Kidney (tissue), 14 donors: ENCODE data around the gene HP1BP3. TPM values are rescaled to one million over a fixed set of nuclear protein-coding genes. Genes with fewer than 3 reads are reported as not detected.

Experiments used
- DNase-seq, 5 donors: peaks; one replicate each; pipeline ENCODE4 v3.0.0-alpha.2; 2013 to 2020
- FAIRE-seq: peaks from 2 replicates; lab custom pipeline; 2012; peaks lifted over from hg19 to GRCh38; lab: Jason Lieb, UNC
- H3K27ac ChIP-seq, 2 donors: one replicate each; pipeline ENCODE4 v1.7.0; 2013; ENCODE audit warnings: low read depth in 2 of 2, low read length in 2 of 2, inconsistent platforms in 1 of 2
- H3K27me3 ChIP-seq: one replicate; pipeline ENCODE4 v1.7.1; 2013; ENCODE audit warnings: low read length, inconsistent platforms; ENCODE audit not compliant: control insufficient read depth, insufficient read depth
- H3K36me3 ChIP-seq, 3 donors: one replicate each; pipeline versions ENCODE4 v1.7.0 to v1.7.1; 2013; ENCODE audit warnings: low read length in 3 of 3, control low read depth in 1 of 3, inconsistent platforms in 1 of 3; ENCODE audit not compliant: insufficient read depth in 3 of 3, control insufficient read depth in 2 of 3
- H3K4me1 ChIP-seq, 3 donors: one replicate each; pipeline versions ENCODE4 v1.7.0 to v1.7.1; 2013; ENCODE audit warnings: low read length in 3 of 3, inconsistent platforms in 1 of 3, low read depth in 1 of 3; ENCODE audit not compliant: control insufficient read depth in 2 of 3, insufficient read depth in 2 of 3
- H3K4me3 ChIP-seq, 3 donors: one replicate each; pipeline versions ENCODE4 v1.7.0 to v1.8.1; 2013; ENCODE audit warnings: low read length in 3 of 3, control low read depth in 1 of 3, inconsistent platforms in 1 of 3
- H3K9ac ChIP-seq, 3 donors: one replicate each; pipeline versions ENCODE4 v1.7.0 to v1.7.1; 2013; ENCODE audit warnings: low read length in 3 of 3, control low read depth in 1 of 3, inconsistent platforms in 1 of 3
- H3K9me3 ChIP-seq, 3 donors: one replicate each; pipeline versions ENCODE4 v1.7.0 to v1.7.1; 2013; ENCODE audit warnings: low read length in 3 of 3, control low read depth in 1 of 3, inconsistent platforms in 1 of 3; ENCODE audit not compliant: control insufficient read depth in 2 of 3, insufficient read depth in 1 of 3
- CTCF ChIP-seq: IDR thresholded peaks from 3 replicates; pipeline ENCODE4 v1.5.1; 2012; ENCODE audit warnings: mild to moderate bottlenecking, moderate library complexity, borderline replicate concordance; ENCODE audit not compliant: insufficient read depth; ENCODE audit errors: extremely low read depth
- intact Hi-C: fragments of 100-400 bp; cut with DNase I; formaldehyde crosslinking; loops from one replicate; pipeline ENCODE4 v1.11.1; 2022
- polyA plus RNA-seq: library from polyadenylated mRNA; stranded (reverse); fragments of 350-450 nt; fragmentation: Illumina TruSeq; extraction: RNeasy Lipid Tissue Mini Kit (QIAGEN cat#74804); gene quantifications from one replicate; pipeline ENCODE4 v1.2.3, GENCODE V29; 2014; ENCODE audit warnings: low read depth, low replicate concordance; ENCODE audit not compliant: insufficient read depth
- total RNA-seq: library from RNA; stranded (reverse); fragmentation: NEBNext Ultra II Directional; extraction: Animal tissue kit (Norgen Biotek cat#: 25700); gene quantifications from one replicate; pipeline ENCODE4 v1.2.1, GENCODE V29; 2021
- donor health status: control.
- donor health status: control.
- donor health status: control.
- donor health status: control.
- donor health status: control.
- donor health status: DM: yes; HTN: yes; CAD: no.
- donor health status: Normal renal cell carcinoma (clear cell type).

Gene HP1BP3
- total and polyA plus RNA-seq, 2 donors from 2014 or later: 52.4 to 198 TPM

GRCh38 chr1:20724364-20725188 is 62.5 kb downstream of the HP1BP3 start:
- no peak overlapping the region for H3K4me3 ChIP-seq
- no peak overlapping the region for H3K27ac ChIP-seq
- H3K9ac ChIP-seq: no peak overlapping the region
- TF ChIP-seq CTCF: no peak
- DNase-seq (no peak), FAIRE-seq (no peak)
- intact Hi-C loops: no loop called here
- H3K9me3 ChIP-seq: no peaks in the 10 kb centered on the region
- no peaks in the 10 kb centered on the region for H3K27me3 ChIP-seq
- no peaks in the 10 kb centered on the region for H3K36me3 ChIP-seq
- no peaks in the 10 kb centered on the region for H3K4me1 ChIP-seq

DNA sequence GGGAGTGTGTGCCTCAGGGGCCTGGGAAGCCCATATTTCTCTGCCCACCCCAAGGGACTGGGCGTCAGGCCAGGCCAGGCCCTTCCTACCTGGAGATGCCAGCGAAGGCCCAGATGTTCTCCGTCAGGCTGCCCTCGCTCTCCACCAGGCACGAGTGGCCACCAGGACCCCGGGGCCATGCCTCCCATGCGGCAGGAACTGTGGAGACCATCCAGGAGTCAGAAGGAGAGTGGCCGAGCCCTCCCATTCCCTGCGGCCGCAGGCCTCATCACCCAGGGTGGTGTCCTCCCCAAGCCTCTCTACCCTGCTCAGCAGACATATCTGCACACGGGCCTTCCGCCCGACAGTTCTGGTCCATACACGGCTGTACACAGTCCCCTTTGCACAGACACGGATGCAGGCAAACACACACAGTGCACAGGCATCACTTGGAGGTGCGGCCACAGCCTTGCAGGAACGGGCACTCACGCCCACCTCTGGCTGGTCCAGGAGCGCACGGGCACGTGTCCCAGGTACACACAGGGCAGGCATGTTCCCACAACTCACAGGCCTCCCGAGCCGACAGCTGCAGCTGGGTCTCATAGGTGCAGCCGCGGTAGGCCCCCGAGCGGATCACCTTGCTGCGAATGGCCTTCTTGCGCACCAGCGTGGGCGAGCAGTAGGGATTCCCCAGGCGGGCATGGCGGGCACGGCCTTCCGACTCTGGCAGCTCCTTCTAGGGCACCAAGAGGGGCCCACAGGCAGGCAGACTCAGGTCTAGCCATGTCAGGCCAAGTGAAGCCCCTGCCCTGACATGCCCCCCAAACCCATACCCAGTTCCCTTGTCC is 63.4 kb downstream of the HP1BP3 start:
- TF ChIP-seq CTCF: no peak
- Histone ChIP-seq H3K9me3 (no peaks in the 10 kb centered on the region), H3K27me3 (no peaks in the 10 kb centered on the region), H3K4me1 (no peaks in the 10 kb centered on the region), H3K36me3 (no peaks in the 10 kb centered on the region), H3K4me3 (no peak overlapping the region), H3K9ac (no peak overlapping the region), H3K27ac (no peak overlapping the region)
- intact Hi-C loops: no loop called here
- DNase-seq: peak in 2 of 5 donors; percentile 4 to 72
- no peak for FAIRE-seq

DNA sequence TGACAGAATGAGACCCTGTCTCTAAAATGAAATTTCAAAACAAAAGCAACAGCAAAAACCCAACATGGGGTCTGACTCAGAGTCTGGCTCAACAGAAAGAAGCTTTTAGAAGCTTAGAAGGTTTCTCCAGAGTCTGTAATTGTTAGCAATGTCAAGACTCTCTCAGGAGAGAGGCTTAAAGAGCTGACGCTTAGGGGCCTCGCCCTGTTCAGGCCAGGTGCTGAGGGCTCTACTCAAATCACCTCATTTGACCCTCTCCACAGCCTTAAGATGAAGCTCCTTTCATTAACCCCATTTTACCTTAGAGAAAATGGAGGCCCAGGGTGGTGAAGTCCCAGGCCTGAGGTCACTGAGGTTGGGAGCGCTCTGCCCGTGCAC is 64.0 kb downstream of the HP1BP3 start:
- H3K36me3 ChIP-seq: no peaks in the 10 kb centered on the region
- no peak for FAIRE-seq
- TF ChIP-seq CTCF: no peak

More for the DNA sequence above, 64.0 kb downstream of the HP1BP3 start:
- H3K27ac ChIP-seq: no peak overlapping the region
- H3K27me3 ChIP-seq: no peaks in the 10 kb centered on the region
- H3K9me3 ChIP-seq: no peaks in the 10 kb centered on the region
- DNase-seq: no peak
- H3K9ac ChIP-seq: no peak overlapping the region
- H3K4me1 ChIP-seq: no peaks in the 10 kb centered on the region
- intact Hi-C loops: no loop called here
- no peak overlapping the region for H3K4me3 ChIP-seq
